BJ (cell line): ENCODE measurements around the gene ANKFN1. TPM values are rescaled to one million over a fixed set of nuclear protein-coding genes. Genes with fewer than 3 reads are reported as not detected.

Experiments used
- CTCF ChIA-PET: fragments of 350-600 bp; formaldehyde crosslinking; extraction: SDS; loops from one replicate; lab custom pipeline; 2021; ENCODE audit warnings: antibody characterized with exemption, inconsistent platforms; lab: Yijun Ruan, JAX
- POLR2A ChIA-PET: fragments of 300-600 bp; sonication (Branson Sonifier 250); formaldehyde crosslinking; extraction: SDS; loops from one replicate; lab custom pipeline; 2021; ENCODE audit warnings: antibody characterized with exemption; lab: Charles Lee
- DNase-seq: peaks from one replicate; pipeline ENCODE4 v3.0.0-alpha.2; 2011; ENCODE audit warnings: low read depth
- H3K27me3 ChIP-seq: 2 replicates; pipeline ENCODE4 v1.6.0; 2011; ENCODE audit warnings: low read length; ENCODE audit not compliant: control insufficient read depth, insufficient read depth
- H3K36me3 ChIP-seq: 2 replicates; pipeline ENCODE4 v1.5.1; 2011; ENCODE audit warnings: low read length; ENCODE audit not compliant: control insufficient read depth, insufficient read depth
- H3K4me3 ChIP-seq: 2 replicates; pipeline ENCODE4 v1.5.1; 2011; ENCODE audit warnings: low read depth, mild to moderate bottlenecking, control low read depth, low read length
- polyA plus RNA-seq: library from polyadenylated mRNA; depleted of rRNA; stranded (reverse); fragments of >200 nt; gene quantifications from 2 replicates; pipeline ENCODE4 v1.2.3, GENCODE V29; 2011
- TF ChIP-seq, protein P1 (sequence below): IDR thresholded peaks from 2 replicates; pipeline ENCODE4 v1.5.1; 2011; ENCODE audit warnings: low read depth, mild to moderate bottlenecking, control low read depth, inconsistent platforms, low read length, moderate library complexity; ENCODE audit not compliant: insufficient read depth

ANKFN1 gene
- polyA plus RNA-seq, 1 experiment: 0.06 TPM

DNA sequence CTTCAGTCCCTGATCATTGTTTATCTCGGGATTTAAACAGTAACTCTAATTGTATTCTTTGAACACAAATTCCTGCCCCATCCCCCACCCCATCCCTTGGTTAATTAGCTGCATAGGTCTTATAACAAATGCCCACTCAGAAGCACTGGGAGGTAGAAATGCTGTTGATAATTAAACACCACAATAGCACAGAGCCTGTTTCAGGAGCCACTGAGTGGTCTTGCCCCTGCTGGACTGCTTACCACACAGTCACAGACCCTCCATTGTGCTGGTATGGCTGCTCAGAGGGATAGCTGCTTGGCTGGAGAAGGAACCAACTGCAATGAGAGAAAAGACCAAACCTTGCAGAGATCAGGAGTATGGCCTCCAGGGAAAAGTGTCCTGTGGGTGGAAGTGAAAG lies 214.1 kb downstream of the ANKFN1 start:
- TF ChIP-seq, protein P1, sequence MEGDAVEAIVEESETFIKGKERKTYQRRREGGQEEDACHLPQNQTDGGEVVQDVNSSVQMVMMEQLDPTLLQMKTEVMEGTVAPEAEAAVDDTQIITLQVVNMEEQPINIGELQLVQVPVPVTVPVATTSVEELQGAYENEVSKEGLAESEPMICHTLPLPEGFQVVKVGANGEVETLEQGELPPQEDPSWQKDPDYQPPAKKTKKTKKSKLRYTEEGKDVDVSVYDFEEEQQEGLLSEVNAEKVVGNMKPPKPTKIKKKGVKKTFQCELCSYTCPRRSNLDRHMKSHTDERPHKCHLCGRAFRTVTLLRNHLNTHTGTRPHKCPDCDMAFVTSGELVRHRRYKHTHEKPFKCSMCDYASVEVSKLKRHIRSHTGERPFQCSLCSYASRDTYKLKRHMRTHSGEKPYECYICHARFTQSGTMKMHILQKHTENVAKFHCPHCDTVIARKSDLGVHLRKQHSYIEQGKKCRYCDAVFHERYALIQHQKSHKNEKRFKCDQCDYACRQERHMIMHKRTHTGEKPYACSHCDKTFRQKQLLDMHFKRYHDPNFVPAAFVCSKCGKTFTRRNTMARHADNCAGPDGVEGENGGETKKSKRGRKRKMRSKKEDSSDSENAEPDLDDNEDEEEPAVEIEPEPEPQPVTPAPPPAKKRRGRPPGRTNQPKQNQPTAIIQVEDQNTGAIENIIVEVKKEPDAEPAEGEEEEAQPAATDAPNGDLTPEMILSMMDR: no peak
- Histone ChIP-seq H3K27me3 (no peaks in the 10 kb centered on the region), H3K4me3 (no peak overlapping the region), H3K36me3 (no peaks in the 10 kb centered on the region)
- DNase-seq: no peak
- POLR2A ChIA-PET: no interaction called here
- CTCF ChIA-PET: no interaction called here

DNA sequence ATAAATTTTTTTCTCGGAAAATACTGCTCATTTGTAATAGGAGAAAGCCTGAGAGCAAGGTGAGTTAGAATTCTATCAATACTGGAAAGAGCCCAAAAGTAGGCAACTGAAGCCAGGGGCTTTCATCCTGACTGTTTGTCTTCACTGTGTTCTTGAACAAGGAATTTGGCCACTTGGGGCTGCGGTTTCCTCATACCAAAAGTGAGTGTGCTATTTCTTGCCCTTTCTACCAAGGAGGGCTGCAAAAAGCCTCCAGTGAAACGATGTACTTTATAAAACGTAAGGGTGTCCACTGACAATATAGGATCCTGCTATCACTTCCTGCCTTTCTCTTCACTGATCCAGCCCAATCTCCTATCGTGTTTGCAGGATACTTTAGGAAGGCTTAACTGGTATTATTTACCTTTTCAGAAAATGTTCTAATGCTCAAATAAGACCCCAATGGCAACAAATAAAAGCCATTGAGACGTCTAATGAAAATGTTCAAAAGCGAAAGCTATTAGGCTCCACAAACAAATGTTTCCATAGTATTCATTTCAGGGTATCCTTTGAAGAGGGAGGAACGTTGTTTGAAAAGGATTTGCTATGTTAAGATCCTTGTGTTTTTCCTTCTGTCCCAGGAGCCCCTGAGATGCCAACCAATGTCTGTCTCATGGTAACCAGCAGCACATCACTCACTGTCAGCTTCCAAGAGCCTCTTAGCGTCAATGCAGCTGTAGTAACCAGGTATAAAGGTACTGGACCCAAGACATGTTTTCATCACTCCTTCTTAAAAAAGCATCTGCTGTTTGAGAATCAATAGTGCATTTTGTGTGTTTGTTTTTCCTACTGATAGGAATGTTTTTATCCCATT lies 220.9 kb downstream of the ANKFN1 start:
- no peaks in the 10 kb centered on the region for H3K36me3 ChIP-seq
- H3K4me3 ChIP-seq: no peak overlapping the region
- DNase-seq: no peak
- ChIA-PET CTCF (no interaction called here), POLR2A (no interaction called here)
- H3K27me3 ChIP-seq: no peaks in the 10 kb centered on the region
- TF ChIP-seq, protein P1: no peak

DNA sequence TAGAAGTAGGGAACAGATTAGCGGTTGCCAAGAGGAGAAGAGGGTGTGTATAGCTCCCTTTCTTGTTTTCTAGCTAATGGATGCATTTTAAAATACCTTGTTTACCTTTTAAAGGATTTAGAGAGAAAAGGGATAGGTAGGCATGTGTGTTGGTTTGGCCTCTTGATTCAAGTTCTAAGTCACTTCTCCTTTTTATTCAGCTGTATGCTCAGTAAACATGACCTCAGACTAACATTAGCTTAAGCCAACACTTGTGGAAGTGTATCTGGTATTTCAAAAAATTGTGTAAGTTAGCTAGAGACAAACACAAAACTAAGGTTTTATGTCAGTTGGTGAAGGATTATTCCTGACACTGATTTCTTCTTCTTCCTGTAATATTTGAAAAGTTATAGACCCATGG lies 236.1 kb downstream of the ANKFN1 start:
- DNase-seq: no peak
- TF ChIP-seq, protein P1: no peak
- ChIA-PET CTCF (no interaction called here), POLR2A (no interaction called here)
- no peaks in the 10 kb centered on the region for H3K27me3 ChIP-seq
- H3K36me3 ChIP-seq: no peaks in the 10 kb centered on the region
- H3K4me3 ChIP-seq: no peak overlapping the region

DNA sequence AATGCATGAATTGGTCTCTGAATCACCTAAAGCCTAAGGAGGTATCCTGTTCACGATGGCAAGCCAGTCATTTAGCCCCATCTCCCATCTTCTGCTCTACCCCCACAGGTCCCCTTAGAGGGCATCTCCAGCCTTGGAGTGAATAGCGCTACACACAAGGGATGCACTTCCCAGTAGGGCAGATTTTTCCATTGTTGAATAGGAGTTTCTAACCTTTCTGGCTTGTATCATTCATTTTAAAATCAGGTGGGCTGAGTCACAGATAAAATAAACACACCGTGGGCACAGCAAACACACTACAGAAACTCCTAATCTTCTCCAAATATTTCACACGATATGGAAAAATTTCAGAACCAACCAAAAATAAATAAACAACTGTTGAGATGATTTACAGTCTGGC lies 239.0 kb downstream of the ANKFN1 start:
- no peaks in the 10 kb centered on the region for H3K27me3 ChIP-seq
- H3K36me3 ChIP-seq: no peaks in the 10 kb centered on the region
- ChIA-PET POLR2A (no interaction called here), CTCF (no interaction called here)
- no peak overlapping the region for H3K4me3 ChIP-seq
- TF ChIP-seq, protein P1: no peak
- no peak for DNase-seq

DNA sequence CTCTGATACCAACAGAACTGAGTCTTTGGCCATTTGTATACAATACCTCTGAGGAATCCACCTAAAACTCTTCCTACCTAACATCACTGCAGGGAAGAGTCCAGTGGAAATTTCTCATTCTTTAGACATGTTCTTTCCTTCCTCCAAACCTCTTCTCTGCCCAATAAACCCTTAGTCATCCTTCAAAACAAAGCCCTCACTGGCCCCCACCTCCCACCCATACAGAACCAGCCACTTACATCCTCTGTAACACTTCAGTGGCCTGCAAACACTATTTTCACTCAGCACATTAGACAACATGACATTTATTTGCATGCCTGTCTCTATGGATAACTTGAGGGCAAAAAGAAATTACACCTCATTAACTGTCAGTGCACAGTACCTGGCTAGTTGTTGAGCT lies 239.9 kb downstream of the ANKFN1 start:
- TF ChIP-seq, protein P1: no peak
- no peak for DNase-seq
- Histone ChIP-seq H3K36me3 (no peaks in the 10 kb centered on the region), H3K27me3 (no peaks in the 10 kb centered on the region), H3K4me3 (no peak overlapping the region)
- POLR2A ChIA-PET: no interaction called here
- CTCF ChIA-PET: no interaction called here
